GM19238 (cell line): ENCODE measurements around the gene CADPS.

Source experiments
- DNase-seq: peaks from one replicate; pipeline ENCODE4 v3.0.0; 2011; ENCODE audit warnings: low spot score; ENCODE audit not compliant: insufficient read length

Gene CADPS

GRCh38 chr3:62688812-62689211 lies 186.4 kb downstream of the CADPS start:
- DNase-seq: no peak

GRCh38 chr3:62688050-62688449 lies 187.2 kb downstream of the CADPS start:
- no peak for DNase-seq

GRCh38 chr3:62686503-62687294 lies 188.5 kb downstream of the CADPS start:
- DNase-seq: no peak

GRCh38 chr3:62682826-62683225 lies 192.4 kb downstream of the CADPS start:
- no peak for DNase-seq

GRCh38 chr3:62679988-62680387 lies 195.2 kb downstream of the CADPS start:
- no peak for DNase-seq

GRCh38 chr3:62678841-62679240 lies 196.4 kb downstream of the CADPS start:
- DNase-seq: no peak

GRCh38 chr3:62677926-62678325 lies 197.3 kb downstream of the CADPS start:
- DNase-seq: no peak

GRCh38 chr3:62676689-62677271 lies 198.4 kb downstream of the CADPS start:
- DNase-seq: no peak

- no peak for DNase-seq
Observed at GRCh38 chr3:62675492-62675891, 199.7 kb downstream of the CADPS start.

- DNase-seq: no peak
Observed at GRCh38 chr3:62672988-62673313, 202.3 kb downstream of the CADPS start.

- no peak for DNase-seq
Observed at GRCh38 chr3:62672270-62672987, 202.8 kb downstream of the CADPS start.

GRCh38 chr3:62670351-62670750 lies 204.9 kb downstream of the CADPS start:
- DNase-seq: no peak

- no peak for DNase-seq
Observed at GRCh38 chr3:62669161-62669560, 206.1 kb downstream of the CADPS start.

GRCh38 chr3:62667714-62668113 lies 207.5 kb downstream of the CADPS start:
- DNase-seq: no peak

GRCh38 chr3:62665627-62666437 lies 209.4 kb downstream of the CADPS start:
- DNase-seq: peak; percentile 5

- DNase-seq: no peak
Observed at GRCh38 chr3:62662677-62663076, 212.5 kb downstream of the CADPS start.

- no peak for DNase-seq
Observed at GRCh38 chr3:62659660-62660059, 215.6 kb downstream of the CADPS start.

- DNase-seq: no peak
Observed at GRCh38 chr3:62655691-62656063, 219.5 kb downstream of the CADPS start.

GRCh38 chr3:62655056-62655690 lies 220.0 kb downstream of the CADPS start:
- DNase-seq: no peak

- DNase-seq: no peak
Observed at GRCh38 chr3:62653796-62654195, 221.4 kb downstream of the CADPS start.

- DNase-seq: no peak
Observed at GRCh38 chr3:62647711-62648110, 227.5 kb downstream of the CADPS start.
